Loucy (cell line): ENCODE data around the gene RTP2.

ENCODE experiments used
- EZH2phosphoT487 ChIP-seq: fragments of 200-600 bp; IDR thresholded peaks from 2 replicates; pipeline ENCODE4 v1.6.1; 2018; ENCODE audit warnings: antibody characterized with exemption, mild to moderate bottlenecking, moderate library complexity, borderline replicate concordance
- TF ChIP-seq, protein P1 (sequence below): fragments of 200-600 bp; sonication (generic); conservative IDR thresholded peaks from 2 replicates; pipeline ENCODE4 v1.5.1; 2014; ENCODE audit warnings: mild to moderate bottlenecking, antibody characterized with exemption, low read length

- TF ChIP-seq, protein P1, sequence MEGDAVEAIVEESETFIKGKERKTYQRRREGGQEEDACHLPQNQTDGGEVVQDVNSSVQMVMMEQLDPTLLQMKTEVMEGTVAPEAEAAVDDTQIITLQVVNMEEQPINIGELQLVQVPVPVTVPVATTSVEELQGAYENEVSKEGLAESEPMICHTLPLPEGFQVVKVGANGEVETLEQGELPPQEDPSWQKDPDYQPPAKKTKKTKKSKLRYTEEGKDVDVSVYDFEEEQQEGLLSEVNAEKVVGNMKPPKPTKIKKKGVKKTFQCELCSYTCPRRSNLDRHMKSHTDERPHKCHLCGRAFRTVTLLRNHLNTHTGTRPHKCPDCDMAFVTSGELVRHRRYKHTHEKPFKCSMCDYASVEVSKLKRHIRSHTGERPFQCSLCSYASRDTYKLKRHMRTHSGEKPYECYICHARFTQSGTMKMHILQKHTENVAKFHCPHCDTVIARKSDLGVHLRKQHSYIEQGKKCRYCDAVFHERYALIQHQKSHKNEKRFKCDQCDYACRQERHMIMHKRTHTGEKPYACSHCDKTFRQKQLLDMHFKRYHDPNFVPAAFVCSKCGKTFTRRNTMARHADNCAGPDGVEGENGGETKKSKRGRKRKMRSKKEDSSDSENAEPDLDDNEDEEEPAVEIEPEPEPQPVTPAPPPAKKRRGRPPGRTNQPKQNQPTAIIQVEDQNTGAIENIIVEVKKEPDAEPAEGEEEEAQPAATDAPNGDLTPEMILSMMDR = no peak
- no peak for TF ChIP-seq EZH2phosphoT487
Measured at GRCh38 chr3:187728248-187728647, 25.9 kb upstream of the RTP2 start.
